HL-60 (cell line): ENCODE results near the gene ITGA8.

Source experiments
- DNase-seq, 2 experiments: peaks; one replicate each; pipeline ENCODE4 v3.0.0-alpha.2; 2010 to 2020; ENCODE audit warnings: low read depth in 1 of 2, low spot score in 1 of 2
- H3K27ac ChIP-seq: fragments of 250-450 bp; sonication (Bioruptor Pico); replicated peaks from 2 replicates; pipeline ENCODE4 v1.5.1; 2020; ENCODE audit warnings: mild to moderate bottlenecking, moderate library complexity
- H3K27me3 ChIP-seq: fragments of 250-450 bp; sonication (Bioruptor Pico); 2 replicates; pipeline ENCODE4 v1.5.1; 2021; ENCODE audit warnings: mild to moderate bottlenecking, moderate library complexity; ENCODE audit not compliant: insufficient read depth, poor library complexity, severe bottlenecking
- H3K4me3 ChIP-seq: replicated peaks from 2 replicates; pipeline ENCODE4 v1.5.1; 2011; ENCODE audit warnings: mild to moderate bottlenecking, control low read depth, low read length; ENCODE audit not compliant: insufficient read depth
- GABPA ChIP-seq: IDR thresholded peaks from 2 replicates; pipeline ENCODE4 v1.6.1; 2012; ENCODE audit warnings: low read depth
- POLR2AphosphoS5 ChIP-seq: IDR thresholded peaks from 2 replicates; pipeline ENCODE4 v1.6.1; 2012; ENCODE audit warnings: low read depth
- REST ChIP-seq: IDR thresholded peaks from 2 replicates; pipeline ENCODE4 v1.6.1; 2012; ENCODE audit warnings: low read depth; ENCODE audit not compliant: insufficient replicate concordance
- SPI1 ChIP-seq: IDR thresholded peaks from 2 replicates; pipeline ENCODE4 v1.6.1; 2012; ENCODE audit warnings: low read depth, mild to moderate bottlenecking, borderline replicate concordance
- TF ChIP-seq, protein P1 (sequence below): IDR thresholded peaks from one replicate; pipeline ENCODE4 v1.5.1; 2011; ENCODE audit warnings: low read length, control low read depth, inconsistent platforms; ENCODE audit not compliant: insufficient read depth

Gene ITGA8

GRCh38 chr10:15723803-15724202 lies 4.1 kb upstream of the ITGA8 start:
- no peak overlapping the region for H3K27ac ChIP-seq
- H3K4me3 ChIP-seq, result no peak overlapping the region
- no peak for TF ChIP-seq POLR2AphosphoS5
- TF ChIP-seq REST, result no peak
- TF ChIP-seq, protein P1, sequence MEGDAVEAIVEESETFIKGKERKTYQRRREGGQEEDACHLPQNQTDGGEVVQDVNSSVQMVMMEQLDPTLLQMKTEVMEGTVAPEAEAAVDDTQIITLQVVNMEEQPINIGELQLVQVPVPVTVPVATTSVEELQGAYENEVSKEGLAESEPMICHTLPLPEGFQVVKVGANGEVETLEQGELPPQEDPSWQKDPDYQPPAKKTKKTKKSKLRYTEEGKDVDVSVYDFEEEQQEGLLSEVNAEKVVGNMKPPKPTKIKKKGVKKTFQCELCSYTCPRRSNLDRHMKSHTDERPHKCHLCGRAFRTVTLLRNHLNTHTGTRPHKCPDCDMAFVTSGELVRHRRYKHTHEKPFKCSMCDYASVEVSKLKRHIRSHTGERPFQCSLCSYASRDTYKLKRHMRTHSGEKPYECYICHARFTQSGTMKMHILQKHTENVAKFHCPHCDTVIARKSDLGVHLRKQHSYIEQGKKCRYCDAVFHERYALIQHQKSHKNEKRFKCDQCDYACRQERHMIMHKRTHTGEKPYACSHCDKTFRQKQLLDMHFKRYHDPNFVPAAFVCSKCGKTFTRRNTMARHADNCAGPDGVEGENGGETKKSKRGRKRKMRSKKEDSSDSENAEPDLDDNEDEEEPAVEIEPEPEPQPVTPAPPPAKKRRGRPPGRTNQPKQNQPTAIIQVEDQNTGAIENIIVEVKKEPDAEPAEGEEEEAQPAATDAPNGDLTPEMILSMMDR, result no peak
- TF ChIP-seq GABPA, result no peak
- no peak for TF ChIP-seq SPI1
- no peaks in the 10 kb centered on the region for H3K27me3 ChIP-seq
- no peak for DNase-seq

DNA sequence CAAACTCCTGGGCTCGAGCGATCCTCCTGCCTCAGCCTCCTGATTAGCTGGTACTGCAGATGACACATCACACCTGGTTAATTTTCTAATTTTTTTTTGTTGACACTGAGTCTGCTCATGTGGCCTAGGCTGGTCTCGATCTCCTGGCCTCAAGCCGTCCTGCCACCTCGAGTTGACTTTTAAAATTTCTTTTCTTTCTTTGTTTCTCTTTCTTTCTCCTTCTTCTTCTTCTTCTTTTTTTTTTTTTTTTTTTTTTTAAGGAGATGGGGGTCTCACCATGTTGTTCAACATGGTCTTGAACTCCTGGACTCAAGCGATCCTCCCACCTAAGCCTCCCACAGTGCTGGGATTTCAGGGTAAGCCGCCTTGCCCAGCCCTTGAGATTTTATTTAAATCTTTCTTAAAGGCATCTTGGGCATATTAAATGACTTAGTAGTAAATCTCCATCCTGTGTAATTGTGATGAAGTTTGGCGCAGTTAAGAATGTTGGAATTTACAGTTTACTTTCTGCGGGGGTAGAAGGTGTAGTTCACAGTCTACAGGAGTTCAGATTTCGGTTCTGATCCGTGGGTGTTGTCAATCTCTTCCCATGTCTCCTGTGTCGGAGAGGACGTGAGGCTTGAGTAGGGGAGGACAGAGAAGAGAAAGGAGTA lies 1.0 kb upstream of the ITGA8 start:
- no peaks in the 10 kb centered on the region for H3K27me3 ChIP-seq
- DNase-seq, result no peak
- no peak overlapping the region for H3K4me3 ChIP-seq
- H3K27ac ChIP-seq, result no peak overlapping the region
- TF ChIP-seq POLR2AphosphoS5 (no peak), SPI1 (no peak), REST (no peak), GABPA (no peak)
- TF ChIP-seq, protein P1, result no peak

- Histone ChIP-seq H3K4me3 (no peak overlapping the region), H3K27me3 (no peaks in the 10 kb centered on the region), H3K27ac (no peak overlapping the region)
- TF ChIP-seq POLR2AphosphoS5, result no peak
- TF ChIP-seq, protein P1, result no peak
- TF ChIP-seq SPI1, result no peak
- TF ChIP-seq REST, result no peak
- no peak for TF ChIP-seq GABPA
- no peak for DNase-seq
Measured at GRCh38 chr10:15719049-15719898, 448 bp downstream of the ITGA8 start.
